ENCODE results near the gene ITPRIPL1. TPM values are rescaled to one million over a fixed set of nuclear protein-coding genes. Genes with fewer than 3 reads are reported as not detected.

The ITPRIPL1 gene
- total and polyA plus RNA-seq, 2 of the 4 experiments (the other 2 are of a cell fraction), result 0.84 to 1.1 TPM

DNA sequence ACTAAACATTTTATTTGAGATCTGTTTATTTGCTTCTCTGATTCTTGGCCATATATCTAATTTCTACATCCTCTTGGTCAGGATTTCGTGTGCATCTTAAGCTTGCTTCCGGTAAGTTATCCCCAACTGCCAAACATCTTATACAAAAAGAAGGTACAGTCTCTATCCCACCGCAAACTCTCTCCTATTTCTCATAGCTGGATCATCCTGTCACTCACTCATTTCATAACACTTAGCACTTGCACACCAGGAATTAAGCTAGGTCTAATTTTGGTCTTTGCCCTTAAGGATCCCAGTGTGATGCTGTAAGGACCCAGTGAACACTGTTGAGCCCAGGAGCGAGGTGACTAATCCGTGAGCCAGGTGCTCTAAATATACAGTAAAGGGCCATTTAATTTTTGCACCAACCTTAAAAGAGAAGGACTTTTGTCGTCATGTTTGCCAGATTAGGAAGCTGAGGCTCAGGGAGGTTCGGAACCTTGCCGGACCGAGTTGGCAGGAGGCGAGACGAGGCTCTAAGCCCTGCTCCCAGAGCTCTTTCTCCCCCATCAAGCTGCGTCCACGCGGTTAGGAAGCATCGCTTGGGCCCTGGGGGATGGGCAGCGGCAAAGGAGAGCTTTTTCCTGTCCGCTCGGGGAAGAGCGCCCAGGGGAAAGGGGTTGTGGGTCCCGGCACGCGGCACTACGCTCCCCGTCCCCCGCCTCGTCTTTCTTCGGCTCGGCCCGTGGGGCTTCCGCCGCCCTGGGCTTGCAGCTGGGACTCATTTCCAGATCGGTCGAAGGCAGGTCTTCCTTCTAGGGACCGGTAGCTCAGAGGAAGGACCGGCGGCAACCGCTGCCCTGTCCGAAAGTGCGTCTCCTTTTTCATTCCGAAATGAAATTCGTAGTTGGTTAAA, 4.1 kb upstream of the ITPRIPL1 start (continued):
- TF ChIP-seq, protein P1, sequence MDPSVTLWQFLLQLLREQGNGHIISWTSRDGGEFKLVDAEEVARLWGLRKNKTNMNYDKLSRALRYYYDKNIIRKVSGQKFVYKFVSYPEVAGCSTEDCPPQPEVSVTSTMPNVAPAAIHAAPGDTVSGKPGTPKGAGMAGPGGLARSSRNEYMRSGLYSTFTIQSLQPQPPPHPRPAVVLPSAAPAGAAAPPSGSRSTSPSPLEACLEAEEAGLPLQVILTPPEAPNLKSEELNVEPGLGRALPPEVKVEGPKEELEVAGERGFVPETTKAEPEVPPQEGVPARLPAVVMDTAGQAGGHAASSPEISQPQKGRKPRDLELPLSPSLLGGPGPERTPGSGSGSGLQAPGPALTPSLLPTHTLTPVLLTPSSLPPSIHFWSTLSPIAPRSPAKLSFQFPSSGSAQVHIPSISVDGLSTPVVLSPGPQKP (IDR thresholded peaks at IDR 0.05; ENCODE audit: borderline replicate concordance, low read depth, low read length), result no peak
- no peak for TF ChIP-seq MAFK (IDR thresholded peaks at IDR 0.05; ENCODE audit: low read depth, low read length)

DNA sequence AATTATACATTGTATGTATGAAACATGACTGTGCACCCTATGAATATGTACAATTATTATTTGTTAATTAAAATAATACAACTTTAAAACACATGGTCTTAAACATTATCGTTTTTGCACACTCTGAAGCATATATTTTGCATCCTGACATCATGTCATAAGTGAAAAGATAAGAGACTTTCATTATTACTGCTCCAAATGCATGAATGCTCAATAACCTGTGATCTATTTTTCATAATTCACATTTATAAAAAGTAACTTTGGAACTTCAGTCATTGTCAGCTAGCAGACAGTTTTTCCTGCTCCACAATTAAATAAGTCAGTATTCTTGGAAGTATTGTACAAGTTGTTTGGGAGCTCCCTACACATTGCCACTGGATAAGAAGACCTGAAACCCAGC, 1.3 kb upstream of the ITPRIPL1 start:
- ChIA-PET POLR2A (ENCODE audit: unreplicated experiment) (no interaction called here), CTCF (no interaction called here)
- BruUV-seq (replicated peaks), result no TSS peak
- Histone ChIP-seq H3K9ac (ENCODE audit: low read depth, low read length) (no peak overlapping the region), H2BK15ac (ENCODE audit: low read depth, low read length) (no peak overlapping the region), H3K36me3 (ENCODE audit: control insufficient read depth, insufficient read depth, low read length) (no peaks in the 10 kb centered on the region; the same call in 1 of the 2 replicates), H4K91ac (ENCODE audit: insufficient read depth, low read depth, low read length) (no peak overlapping the region), H3K14ac (replicated peaks; ENCODE audit: low read depth, low read length) (no peak overlapping the region), H4K5ac (ENCODE audit: low read depth, low read length) (no peak overlapping the region), H3K18ac (ENCODE audit: low read depth, low read length) (no peak overlapping the region), H3K56ac (ENCODE audit: extremely low read depth, insufficient read depth, low read length) (no peak overlapping the region), H2BK20ac (ENCODE audit: low read depth, low read length) (no peak overlapping the region), H3K9me3 (ENCODE audit: control insufficient read depth, insufficient read depth, low read length) (no peaks in the 10 kb centered on the region), H4K20me1 (ENCODE audit: insufficient read depth, low read length) (no peaks in the 10 kb centered on the region), H3K4ac (ENCODE audit: low read depth, low read length) (no peak overlapping the region), H2BK120ac (ENCODE audit: low read depth, low read length) (no peak overlapping the region), H4K8ac (ENCODE audit: low read depth in 2 of 2, low read length in 2 of 2) (no peak overlapping the region), H3K27me3 (ENCODE audit: control insufficient read depth, insufficient read depth, low read length) (peaks cover 23% of the 10 kb centered on the region), H2AFZ (replicated peaks; ENCODE audit: low read length, poor library complexity) (no peak overlapping the region), H3K9me1 (ENCODE audit: insufficient read depth, low read length) (peaks cover 3% of the 10 kb centered on the region; the same call in 1 of the 2 replicates), H3K4me2 (ENCODE audit: low read depth, low read length) (no peak overlapping the region), H2AK5ac (ENCODE audit: low read depth, low read length) (no peak overlapping the region), H3K79me1 (ENCODE audit: low read depth in 1 of 2, low read length in 2 of 2) (no peaks in the 10 kb centered on the region), H3K4me3 (ENCODE audit: insufficient read depth, low read depth, low read length) (no peak overlapping the region), H3K4me1 (ENCODE audit: control insufficient read depth, insufficient read depth, low read length) (no peaks in the 10 kb centered on the region; the same call in 1 of the 2 replicates), H2AK9ac (replicated peaks; ENCODE audit: low read depth, low read length, poor library complexity) (no peak overlapping the region), H3K27ac (ENCODE audit: insufficient read depth, low read length) (no peak overlapping the region), H3K23ac (ENCODE audit: low read depth, low read length) (no peak overlapping the region), H2BK5ac (ENCODE audit: low read depth, low read length, poor library complexity, severe bottlenecking) (no peak overlapping the region)
- no peak for ATAC-seq (ENCODE audit: low read depth)
- DNase-seq, result no peak
- intact Hi-C loops (cut with micrococcal nuclease), result no loop called here
- in situ Hi-C loops (cut with MboI; ENCODE audit: low sequenced_read_pairs), result no loop called here
- no CpG with 5 or more reads among the region's 1 CpG for WGBS, 2 experiments (ENCODE audit: extremely low coverage in 2 of 2, insufficient read length in 1 of 2)
- dilution Hi-C loops (cut with HindIII; ENCODE audit: low sequenced_read_pairs, unreplicated experiment), result no loop called here
- TF ChIP-seq CHD1 (IDR thresholded peaks at IDR 0.05; ENCODE audit: low read depth, low read length) (no peak), MXI1 (IDR thresholded peaks at IDR 0.05; ENCODE audit: borderline replicate concordance, low read depth, low read length) (no peak), RCOR1 (IDR thresholded peaks at IDR 0.05; ENCODE audit: insufficient replicate concordance, low read length) (no peak), BHLHE40 (IDR thresholded peaks at IDR 0.05; ENCODE audit: low read depth, low read length) (no peak), POLR2A (IDR thresholded peaks at IDR 0.05; ENCODE audit: low read depth, low read length) (no peak), RAD21 (IDR thresholded peaks at IDR 0.05; ENCODE audit: low read length) (no peak), NFE2L2 (IDR thresholded peaks at IDR 0.05; ENCODE audit: low read depth, low read length) (no peak), SMC3 (IDR thresholded peaks at IDR 0.05; ENCODE audit: low read depth, low read length) (no peak), CEBPB (IDR thresholded peaks at IDR 0.05; ENCODE audit: low read depth, low read length) (no peak), USF2 (IDR thresholded peaks at IDR 0.05; ENCODE audit: low read depth, low read length) (no peak), MAZ (IDR thresholded peaks at IDR 0.05; ENCODE audit: borderline replicate concordance, low read depth, low read length) (no peak), FOS (IDR thresholded peaks at IDR 0.05; ENCODE audit: low read depth, low read length) (no peak)
- TF ChIP-seq, protein P1 (IDR thresholded peaks at IDR 0.05; ENCODE audit: borderline replicate concordance, low read depth, low read length), result no peak
